ENCODE data around the gene ZNHIT2. TPM values are rescaled to one million over a fixed set of nuclear protein-coding genes. Genes with fewer than 3 reads are reported as not detected.

ZNHIT2 gene
- total and polyA plus RNA-seq, 11 donors, result 5.5 to 15.5 (median 8.0) TPM

GRCh38 chr11:65095427-65095826 lies 22.1 kb downstream of the ZNHIT2 start:
- Histone ChIP-seq H3K4me3 (peak overlapping the region in 8 of 12 donors; percentile 71 to 90 (median 85)), H3K27ac (peak overlapping the region in 9 of 12 donors; percentile 87 to 96 (median 91)), H3K4me1 (peaks cover 0 to 25% (median 13%) of the 10 kb centered on the region in 12 donors), H3K9me3 (no peaks in the 10 kb centered on the region), H3K36me3 (peaks cover 0 to 24% (median 11%) of the 10 kb centered on the region in 9 donors), H3K27me3 (no peaks in the 10 kb centered on the region)
- no peak for TF ChIP-seq CTCF (IDR thresholded peaks at IDR 0.05)
- no peak for TF ChIP-seq POLR2A (IDR thresholded peaks at IDR 0.05)
- intact Hi-C loops (cut with DNase I), result loop anchor here in 1 of 10 donors (5.0 kb wide), 1 partner anchor 53 kb away; the partner anchor contains the start of gene SAC3D1
- DNase-seq (no peak), ATAC-seq (no peak)
- 72 to 83% (median 76%) methylated on average over 21 to 22 of the region's 22 CpGs for WGBS, 4 donors

- Histone ChIP-seq H3K27ac (no peak overlapping the region), H3K27me3 (no peaks in the 10 kb centered on the region), H3K9me3 (no peaks in the 10 kb centered on the region), H3K4me3 (no peak overlapping the region), H3K36me3 (peaks cover 0 to 45% (median 38%) of the 10 kb centered on the region in 9 donors), H3K4me1 (peaks cover 0 to 7% (median 2%) of the 10 kb centered on the region in 12 donors)
- intact Hi-C loops (cut with DNase I), result no loop called here
- no peak for DNase-seq
- WGBS, 4 donors, result 96 to 99% (median 97%) methylated on average over 4 of the region's 4 CpGs
- ATAC-seq, result no peak
- TF ChIP-seq POLR2A (IDR thresholded peaks at IDR 0.05), result no peak
- no peak for TF ChIP-seq CTCF (IDR thresholded peaks at IDR 0.05)
Measured at GRCh38 chr11:65090628-65091027, 26.9 kb downstream of the ZNHIT2 start.

GRCh38 chr11:65089621-65090020 lies 27.9 kb downstream of the ZNHIT2 start:
- H3K4me3 ChIP-seq, result no peak overlapping the region
- H3K27me3 ChIP-seq, result no peaks in the 10 kb centered on the region
- 91 to 98% (median 95%) methylated on average over 4 of the region's 4 CpGs for WGBS, 4 donors
- intact Hi-C loops (cut with DNase I), result loop anchor here in 2 of 10 donors (10.0 kb wide), 1 partner anchor 75 kb away; the partner anchor contains the start of gene ARL2 (in 2 of the 2)
- H3K9me3 ChIP-seq, result no peaks in the 10 kb centered on the region
- peaks cover 3 to 15% (median 10%) of the 10 kb centered on the region in 12 donors for H3K4me1 ChIP-seq
- DNase-seq, result no peak
- no peak overlapping the region for H3K27ac ChIP-seq
- H3K36me3 ChIP-seq, result peaks cover 0 to 51% (median 42%) of the 10 kb centered on the region in 9 donors
- no peak for ATAC-seq
- TF ChIP-seq POLR2A (IDR thresholded peaks at IDR 0.05), result no peak
- TF ChIP-seq CTCF (IDR thresholded peaks at IDR 0.05), result no peak

- no peak for ATAC-seq
- Histone ChIP-seq H3K27me3 (no peaks in the 10 kb centered on the region), H3K4me3 (no peak overlapping the region), H3K27ac (no peak overlapping the region), H3K36me3 (peaks cover 0 to 51% (median 42%) of the 10 kb centered on the region in 9 donors), H3K9me3 (no peaks in the 10 kb centered on the region), H3K4me1 (peaks cover 4 to 26% (median 16%) of the 10 kb centered on the region in 12 donors)
- 88 to 91% (median 89%) methylated on average over 5 to 15 of the region's 15 CpGs for WGBS, 4 donors
- TF ChIP-seq CTCF (IDR thresholded peaks at IDR 0.05) (no peak), POLR2A (IDR thresholded peaks at IDR 0.05) (no peak)
- no peak for DNase-seq
- intact Hi-C loops (cut with DNase I), result loop anchor here in 2 of 10 donors (10.0 kb wide), 1 partner anchor 73 kb away; the partner anchor contains the start of gene ARL2 (in 2 of the 2)
Measured at GRCh38 chr11:65087827-65088226, 29.7 kb downstream of the ZNHIT2 start.

Measured in heart left ventricle (tissue), 16 donors.